ENCODE data around the gene RPTOR. TPM values are rescaled to one million over a fixed set of nuclear protein-coding genes. Genes with fewer than 3 reads are reported as not detected.

RPTOR gene
- total and polyA plus RNA-seq, 2 donors (not counting 3 experiments of a cell fraction or from before 2014, with no cell fraction given) = 10.7 to 41.8 TPM

GRCh38 chr17:80849119-80849518 is 304.5 kb downstream of the RPTOR start:
- BruUV-seq (replicated peaks) = no TSS peak
- dilution Hi-C loops (cut with MboI; ENCODE audit: extremely low pct_ligation_motif_present, low sequenced_read_pairs) = no loop called here
- Histone ChIP-seq H3K9me3 (replicated peaks; ENCODE audit: control insufficient read depth, insufficient read depth, low read length) (no peaks in the 10 kb centered on the region), H2AFZ (ENCODE audit: low read depth, low read length) (no peak overlapping the region), H3K9ac (replicated peaks; ENCODE audit: extremely low read depth, insufficient read depth, low read length) (no peak overlapping the region), H3K4me3 (replicated peaks in 1 of 3; ENCODE audit: insufficient read depth in 1 of 3, low read depth in 1 of 3, low read length in 3 of 3) (no peak overlapping the region), H3K27me3 (ENCODE audit: control insufficient read depth in 2 of 2, insufficient read depth in 2 of 2, low read length in 2 of 2) (no peaks in the 10 kb centered on the region), H3K79me2 (ENCODE audit: control insufficient read depth, insufficient read depth, low read length) (no peaks in the 10 kb centered on the region), H3K4me2 (ENCODE audit: insufficient read depth, low read length) (no peak overlapping the region), H3K27ac (ENCODE audit: insufficient read depth, low read depth, low read length) (no peak overlapping the region), H3K9me1 (replicated peaks; ENCODE audit: control insufficient read depth, extremely low read depth, insufficient read depth, low read length) (no peaks in the 10 kb centered on the region), H4K20me1 (replicated peaks; ENCODE audit: control insufficient read depth, extremely low read depth, insufficient read depth, low read length) (no peaks in the 10 kb centered on the region), H3K4me1 (ENCODE audit: control insufficient read depth, extremely low read depth, insufficient read depth, low read length) (peaks cover 3% of the 10 kb centered on the region), H3K36me3 (ENCODE audit: control insufficient read depth in 2 of 2, extremely low read depth in 1 of 2, insufficient read depth in 2 of 2, low read length in 2 of 2) (no peaks in the 10 kb centered on the region)
- ChIA-PET CTCF (no interaction called here), POLR2A (no interaction called here)
- TF ChIP-seq MAX (IDR thresholded peaks at IDR 0.05; ENCODE audit: insufficient read depth, insufficient read length) (no peak), FOS (IDR thresholded peaks at IDR 0.05; ENCODE audit: borderline replicate concordance, insufficient read depth, low read length) (no peak), GATA2 (IDR thresholded peaks at IDR 0.05; ENCODE audit: insufficient read depth, insufficient read length, low read depth, low read length) (no peak), POLR2AphosphoS5 (IDR thresholded peaks at IDR 0.05; ENCODE audit: insufficient read depth, low read depth, low read length) (no peak), EZH2 (IDR thresholded peaks at IDR 0.05; ENCODE audit: borderline replicate concordance, low read depth, low read length, severe bottlenecking) (no peak), POLR2A (IDR thresholded peaks at IDR 0.05; ENCODE audit: low read depth, low read length) (no peak), CTCF (IDR thresholded peaks at IDR 0.05; ENCODE audit: extremely low read depth in 1 of 2, insufficient read depth in 1 of 2, low read depth in 1 of 2, low read length in 2 of 2) (no peak), MYC (IDR thresholded peaks at IDR 0.05; ENCODE audit: low read depth, low read length) (no peak)
- DNase-seq (ENCODE audit: low read depth, low spot score) (no peak), FAIRE-seq (no peak)
- intact Hi-C loops (cut with micrococcal nuclease) = no loop called here

Data from endothelial cell of umbilical vein (primary cell).